Endothelial cell of umbilical vein (primary cell): ENCODE results near the gene JUP. TPM values are rescaled to one million over a fixed set of nuclear protein-coding genes. Genes with fewer than 3 reads are reported as not detected.

Source experiments
- BruUV-seq: library from RNA; stranded (reverse); fragments of 400-500 nt; replicated peaks from 2 replicates; lab custom pipeline; 2021; lab: Mats Ljungman, UMichigan
- CTCF ChIA-PET: fragments of 300-600, 350-600 bp; sonication (Branson Sonifier 250); formaldehyde crosslinking; loops from one replicate; lab custom pipeline; 2021; ENCODE audit warnings: antibody characterized with exemption, inconsistent platforms; lab: Charles Lee
- POLR2A ChIA-PET: fragments of 300-600, 350-600 bp; sonication (Branson Sonifier 250); formaldehyde crosslinking; loops from one replicate; lab custom pipeline; 2021; ENCODE audit warnings: antibody characterized with exemption, inconsistent platforms; lab: Charles Lee
- DNase-seq: peaks from one replicate; pipeline ENCODE4 v3.0.0-alpha.2; 2011; ENCODE audit warnings: low read depth, low spot score
- FAIRE-seq: peaks from 2 replicates; lab custom pipeline; 2011; peaks lifted over from hg19 to GRCh38; lab: Jason Lieb, UNC
- H2AFZ ChIP-seq: 2 replicates; pipeline ENCODE4 v1.6.0; 2012; ENCODE audit warnings: low read depth, low read length, control low read depth, inconsistent platforms
- H3K27ac ChIP-seq: 2 replicates; pipeline ENCODE4 v1.5.1; 2011; ENCODE audit warnings: low read depth, mild to moderate bottlenecking, control low read depth, low read length, moderate library complexity; ENCODE audit not compliant: insufficient read depth
- H3K27me3 ChIP-seq, 2 experiments: 2 replicates each; pipeline versions ENCODE4 v1.6.0 to v1.6.1; 2011; ENCODE audit warnings: low read length in 2 of 2, mixed read lengths in 1 of 2; ENCODE audit not compliant: control insufficient read depth in 2 of 2, insufficient read depth in 2 of 2
- H3K36me3 ChIP-seq, 2 experiments: 2 replicates in 1 of 2; 3 replicates in 1 of 2; pipeline ENCODE4 v1.5.1; 2011; ENCODE audit warnings: low read length in 2 of 2, mild to moderate bottlenecking in 1 of 2, moderate library complexity in 1 of 2; ENCODE audit not compliant: control insufficient read depth in 2 of 2, insufficient read depth in 2 of 2; ENCODE audit errors: extremely low read depth in 1 of 2
- H3K4me1 ChIP-seq: 3 replicates; pipeline ENCODE4 v1.5.1; 2011; ENCODE audit warnings: mild to moderate bottlenecking, low read length; ENCODE audit not compliant: control insufficient read depth, insufficient read depth; ENCODE audit errors: extremely low read depth
- H3K4me2 ChIP-seq: 2 replicates; pipeline ENCODE4 v1.6.1; 2011; ENCODE audit warnings: low read length, control low read depth, mixed read lengths; ENCODE audit not compliant: insufficient read depth
- H3K4me3 ChIP-seq, 3 experiments: fragments of 200-600 bp in 1 of 3; sonication (generic), shearing (Covaris generic) in 1 of 3; replicated peaks in 1 of 3; 2 replicates each; pipeline ENCODE4 v1.5.1; 2011 to 2016; ENCODE audit warnings: control low read depth in 3 of 3, low read length in 3 of 3, mild to moderate bottlenecking in 2 of 3, inconsistent platforms in 1 of 3, low read depth in 1 of 3, moderate library complexity in 1 of 3; ENCODE audit not compliant: insufficient read depth in 1 of 3
- H3K79me2 ChIP-seq: 2 replicates; pipeline ENCODE4 v1.6.0; 2012; ENCODE audit warnings: low read length, inconsistent platforms; ENCODE audit not compliant: control insufficient read depth, insufficient read depth
- H3K9ac ChIP-seq: replicated peaks from 2 replicates; pipeline ENCODE3; 2011; ENCODE audit warnings: low read length, control low read depth; ENCODE audit not compliant: insufficient read depth; ENCODE audit errors: extremely low read depth
- H3K9me1 ChIP-seq: replicated peaks from 3 replicates; pipeline ENCODE4 v1.6.0; 2011; ENCODE audit warnings: mild to moderate bottlenecking, low read length; ENCODE audit not compliant: control insufficient read depth, insufficient read depth; ENCODE audit errors: extremely low read depth
- H3K9me3 ChIP-seq: replicated peaks from 2 replicates; pipeline ENCODE4 v1.5.1; 2012; ENCODE audit warnings: low read length, inconsistent platforms; ENCODE audit not compliant: control insufficient read depth, insufficient read depth
- H4K20me1 ChIP-seq: replicated peaks from 2 replicates; pipeline ENCODE3; 2011; ENCODE audit warnings: mild to moderate bottlenecking, low read length; ENCODE audit not compliant: control insufficient read depth, insufficient read depth; ENCODE audit errors: extremely low read depth
- EZH2 ChIP-seq: IDR thresholded peaks from 2 replicates; pipeline ENCODE4 v1.6.1; 2012; ENCODE audit warnings: borderline replicate concordance, low read depth, mild to moderate bottlenecking, moderate library complexity, low read length, inconsistent platforms; ENCODE audit not compliant: severe bottlenecking
- FOS ChIP-seq: IDR thresholded peaks from 2 replicates; pipeline ENCODE4 v1.6.1; 2011; ENCODE audit warnings: mild to moderate bottlenecking, low read length, moderate library complexity, borderline replicate concordance; ENCODE audit not compliant: insufficient read depth
- GATA2 ChIP-seq: IDR thresholded peaks from 2 replicates; pipeline ENCODE4 v1.7.0; 2011; ENCODE audit warnings: low read depth, mild to moderate bottlenecking, moderate library complexity, mixed read lengths, low read length; ENCODE audit not compliant: insufficient read length, insufficient read depth
- JUN ChIP-seq: IDR thresholded peaks from 2 replicates; pipeline ENCODE4 v1.6.1; 2011; ENCODE audit warnings: borderline replicate concordance, low read depth; ENCODE audit not compliant: insufficient read length, insufficient read depth
- MYC ChIP-seq: IDR thresholded peaks from one replicate; pipeline ENCODE4 v1.6.1; 2011; ENCODE audit warnings: mild to moderate bottlenecking, low read depth, low read length
- POLR2A ChIP-seq: IDR thresholded peaks from 2 replicates; pipeline ENCODE4 v1.6.1; 2012; ENCODE audit warnings: low read depth, mild to moderate bottlenecking, control low read depth, low read length
- POLR2AphosphoS5 ChIP-seq: IDR thresholded peaks from 2 replicates; pipeline ENCODE4 v1.6.1; 2012; ENCODE audit warnings: low read depth, mild to moderate bottlenecking, control low read depth, low read length, moderate library complexity; ENCODE audit not compliant: insufficient read depth
- dilution Hi-C: fragments of 300-500 bp; cut with MboI; formaldehyde crosslinking; loops from one replicate; pipeline ENCODE4 v1.15.0; 2019; ENCODE audit warnings: low sequenced_read_pairs; ENCODE audit not compliant: extremely low pct_ligation_motif_present
- intact Hi-C: fragments of 100-400 bp; cut with micrococcal nuclease; formaldehyde crosslinking; loops from one replicate; pipeline ENCODE4 v1.10.0; 2022
- polyA plus RNA-seq, 4 experiments: library from polyadenylated mRNA; depleted of rRNA in 3 of 4; stranded (reverse) in 3 of 4; unstranded in 1 of 4; fragments of >200 nt; gene quantifications; 2 replicates each; pipeline versions ENCODE4 v1.2.1 to v1.2.3, GENCODE V29; 2011 to 2012; ENCODE audit warnings: missing spikeins in 1 of 4
- total RNA-seq: library from RNA; stranded (reverse); gene quantifications from 2 replicates; pipeline ENCODE4 v1.2.3, GENCODE V29; 2021
- TF ChIP-seq, protein P1 (sequence below), 2 donors: IDR thresholded peaks; 1 replicate in 1 of 2; 2 replicates in 1 of 2; pipeline ENCODE4 v1.5.1; 2011; ENCODE audit warnings: low read length in 2 of 2, mild to moderate bottlenecking in 2 of 2, moderate library complexity in 2 of 2, control low read depth in 1 of 2, inconsistent platforms in 1 of 2, low read depth in 1 of 2; ENCODE audit not compliant: insufficient read depth in 1 of 2; ENCODE audit errors: extremely low read depth in 1 of 2
- TF ChIP-seq, protein P2 (sequence below): IDR thresholded peaks from 2 replicates; pipeline ENCODE4 v1.6.1; 2011; ENCODE audit not compliant: insufficient read depth, insufficient read length

JUP gene
- total and polyA plus RNA-seq, 2 donors (not counting 3 experiments of a cell fraction or from before 2014, with no cell fraction given): 98.0 to 171 TPM

DNA sequence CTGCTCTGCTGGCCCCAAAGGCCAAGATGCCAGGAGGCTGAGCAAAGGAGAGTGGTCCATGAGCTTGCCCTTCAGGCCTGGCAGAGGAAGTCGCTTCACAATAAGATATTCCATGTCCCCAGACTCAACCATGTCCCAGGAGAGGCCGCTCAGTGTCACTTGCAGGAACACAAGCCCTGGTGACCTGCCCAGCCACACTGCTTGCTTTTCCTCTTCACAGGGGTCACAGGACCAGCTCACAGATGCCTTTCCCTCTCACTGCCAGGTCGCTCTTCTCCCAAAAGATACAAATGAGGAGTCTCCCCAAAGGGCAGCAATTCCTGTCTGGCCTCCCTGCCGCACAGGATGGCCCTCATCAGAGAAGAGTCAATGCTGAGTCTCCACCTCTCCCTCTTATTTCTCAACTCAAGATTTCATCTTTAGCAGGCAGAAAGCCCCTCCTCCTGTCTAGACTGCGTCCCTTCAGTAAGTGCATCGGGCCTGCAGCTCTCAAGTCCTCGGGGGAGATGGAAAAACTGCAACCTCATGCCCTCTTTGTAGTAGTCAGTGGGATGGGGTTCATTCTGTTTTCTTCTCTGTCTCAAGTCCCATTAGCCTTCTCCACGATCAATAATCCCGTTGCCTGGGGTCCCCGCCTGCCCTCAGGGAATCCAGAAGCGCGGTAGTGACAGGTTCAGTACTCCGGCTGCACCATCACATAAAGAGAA is 5.0 kb downstream of the JUP start:
- dilution Hi-C loops (no loop called here), intact Hi-C loops (no loop called here)
- H3K9me1 ChIP-seq: no peaks in the 10 kb centered on the region
- H3K9ac ChIP-seq: no peak overlapping the region
- H3K4me1 ChIP-seq: peaks cover 15% of the 10 kb centered on the region
- H3K4me2 ChIP-seq: no peak overlapping the region
- BruUV-seq: no TSS peak
- H3K27me3 ChIP-seq: no peaks in the 10 kb centered on the region
- ChIA-PET POLR2A (interaction anchor here (1.6 kb wide), 1 partner anchor 13 kb away, joined by 3 read pairs; no protein-coding TSS in a partner anchor), CTCF (interaction anchor here (0.6 kb wide), 1 partner anchor 71 kb away, joined by 3 read pairs; no protein-coding TSS in a partner anchor)
- no peaks in the 10 kb centered on the region for H3K79me2 ChIP-seq
- no peaks in the 10 kb centered on the region for H4K20me1 ChIP-seq
- no peak for FAIRE-seq
- no peak overlapping the region for H3K27ac ChIP-seq
- no peaks in the 10 kb centered on the region for H3K9me3 ChIP-seq
- no peaks in the 10 kb centered on the region for H3K36me3 ChIP-seq
- no peak overlapping the region for H3K4me3 ChIP-seq
- DNase-seq: no peak
- TF ChIP-seq JUN: no peak
- no peak for TF ChIP-seq POLR2AphosphoS5
- TF ChIP-seq, protein P1, sequence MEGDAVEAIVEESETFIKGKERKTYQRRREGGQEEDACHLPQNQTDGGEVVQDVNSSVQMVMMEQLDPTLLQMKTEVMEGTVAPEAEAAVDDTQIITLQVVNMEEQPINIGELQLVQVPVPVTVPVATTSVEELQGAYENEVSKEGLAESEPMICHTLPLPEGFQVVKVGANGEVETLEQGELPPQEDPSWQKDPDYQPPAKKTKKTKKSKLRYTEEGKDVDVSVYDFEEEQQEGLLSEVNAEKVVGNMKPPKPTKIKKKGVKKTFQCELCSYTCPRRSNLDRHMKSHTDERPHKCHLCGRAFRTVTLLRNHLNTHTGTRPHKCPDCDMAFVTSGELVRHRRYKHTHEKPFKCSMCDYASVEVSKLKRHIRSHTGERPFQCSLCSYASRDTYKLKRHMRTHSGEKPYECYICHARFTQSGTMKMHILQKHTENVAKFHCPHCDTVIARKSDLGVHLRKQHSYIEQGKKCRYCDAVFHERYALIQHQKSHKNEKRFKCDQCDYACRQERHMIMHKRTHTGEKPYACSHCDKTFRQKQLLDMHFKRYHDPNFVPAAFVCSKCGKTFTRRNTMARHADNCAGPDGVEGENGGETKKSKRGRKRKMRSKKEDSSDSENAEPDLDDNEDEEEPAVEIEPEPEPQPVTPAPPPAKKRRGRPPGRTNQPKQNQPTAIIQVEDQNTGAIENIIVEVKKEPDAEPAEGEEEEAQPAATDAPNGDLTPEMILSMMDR (IDR thresholded peaks at IDR 0.05; ENCODE audit: extremely low read depth in 1 of 2, insufficient read depth in 1 of 2, low read depth in 1 of 2, low read length in 2 of 2): no peak
- no peak for TF ChIP-seq EZH2
- no peak for TF ChIP-seq POLR2A
- TF ChIP-seq MYC: no peak
- TF ChIP-seq FOS: no peak
- TF ChIP-seq, protein P2, sequence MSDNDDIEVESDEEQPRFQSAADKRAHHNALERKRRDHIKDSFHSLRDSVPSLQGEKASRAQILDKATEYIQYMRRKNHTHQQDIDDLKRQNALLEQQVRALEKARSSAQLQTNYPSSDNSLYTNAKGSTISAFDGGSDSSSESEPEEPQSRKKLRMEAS: no peak
- no peak for TF ChIP-seq GATA2
- H2AFZ ChIP-seq: no peak overlapping the region
